ENCODE data around the gene MAP7D3. TPM values are rescaled to one million over a fixed set of nuclear protein-coding genes. Genes with fewer than 3 reads are reported as not detected.

The MAP7D3 gene
- total and polyA plus RNA-seq, 10 of the 15 experiments (the other 5 are each of a cell fraction or from before 2014, with no cell fraction given), result 9.1 to 24.0 (median 11.0) TPM

- DNase-seq (ENCODE audit: low read depth, low spot score) (no peak), FAIRE-seq (no peak), ATAC-seq (no peak)
- in situ Hi-C loops (cut with MboI) (no loop called here), intact Hi-C loops (cut with micrococcal nuclease; ENCODE audit: unreplicated experiment) (no loop called here)
- Histone ChIP-seq H3K9me3 (replicated peaks; ENCODE audit: control insufficient read depth, insufficient read depth, low read length) (no peaks in the 10 kb centered on the region), H3K4me3 (no peak overlapping the region), H3K27ac (ENCODE audit: control insufficient read depth, insufficient read depth) (no peak overlapping the region), H3K27me3 (replicated peaks in 1 of 2; ENCODE audit: control insufficient read depth in 2 of 2, insufficient read depth in 2 of 2, low read length in 1 of 2) (no peaks in the 10 kb centered on the region; a peak in 1 of 4 replicates), H3K4me1 (ENCODE audit: control insufficient read depth, insufficient read depth, low read length) (no peaks in the 10 kb centered on the region), H4K20me1 (ENCODE audit: control insufficient read depth, insufficient read depth) (no peaks in the 10 kb centered on the region), H3K9ac (ENCODE audit: control insufficient read depth, insufficient read depth, low read length) (no peak overlapping the region), H3K79me2 (ENCODE audit: control insufficient read depth, insufficient read depth, low read length) (no peaks in the 10 kb centered on the region), H3K4me2 (ENCODE audit: control insufficient read depth, insufficient read depth) (no peak overlapping the region), H2AFZ (ENCODE audit: control insufficient read depth, low read depth, low read length) (no peak overlapping the region), H3K36me3 (ENCODE audit: control insufficient read depth in 2 of 2, insufficient read depth in 2 of 2, low read length in 1 of 2) (no peaks in the 10 kb centered on the region)
- RAD21 ChIA-PET (ENCODE audit: unreplicated experiment), result no interaction called here
- SMC1A ChIA-PET (ENCODE audit: uncharacterized antibody, unreplicated experiment), result no interaction called here
- 71% methylated on average over 3 of the region's 3 CpGs for WGBS (ENCODE audit: insufficient coverage, insufficient replicate concordance, low lambda C conversion rate, missing lambda C conversion rate)
- POLR2A ChIA-PET, result no interaction called here
- no TSS peak for BruUV-seq (replicated peaks)
- no peak for TF ChIP-seq TAF1 (IDR thresholded peaks at IDR 0.05; ENCODE audit: borderline replicate concordance, low read depth, low read length)
- TF ChIP-seq SREBF2 (IDR thresholded peaks at IDR 0.05; ENCODE audit: low read length), result no peak
- no peak for TF ChIP-seq SMARCA5 (IDR thresholded peaks at IDR 0.05)
- no peak for TF ChIP-seq CHD2 (IDR thresholded peaks at IDR 0.05; ENCODE audit: borderline replicate concordance, low read depth, low read length)
- TF ChIP-seq ZNF687 (IDR thresholded peaks at IDR 0.05), result no peak
- TF ChIP-seq KAT2A (conservative IDR thresholded peaks at IDR 0.05; ENCODE audit: control insufficient read depth, low read depth, low read length), result no peak
- TF ChIP-seq SUPT20H (IDR thresholded peaks at IDR 0.05; ENCODE audit: borderline replicate concordance, control insufficient read depth, low read depth, low read length), result no peak
- TF ChIP-seq RBBP5 (conservative IDR thresholded peaks at IDR 0.05), result no peak
- TF ChIP-seq ZNF622 (IDR thresholded peaks at IDR 0.05), result no peak
- TF ChIP-seq MAX (IDR thresholded peaks at IDR 0.05; ENCODE audit: low read depth, low read length), result no peak
- TF ChIP-seq GATAD2B (conservative IDR thresholded peaks at IDR 0.05; ENCODE audit: low read depth), result no peak
- no peak for TF ChIP-seq TBL1XR1 (IDR thresholded peaks at IDR 0.05; ENCODE audit: low read depth, low read length)
- CTCF ChIA-PET, result no interaction called here
Observed at GRCh38 chrX:136192839-136193414, 58.3 kb downstream of the MAP7D3 start.

All from GM12878 (cell line).